T-cell (primary cell): ENCODE data around the gene SHISA2. TPM values are rescaled to one million over a fixed set of nuclear protein-coding genes. Genes with fewer than 3 reads are reported as not detected.

Experiments used
- ATAC-seq, 4 experiments: fragments of 200-7000 bp in 3 of 4; fragments of 150-1000 bp in 1 of 4; cut with Tn5 transposase; replicated peaks in 1 of 4; 1 replicate in 3 of 4; 2 replicates in 1 of 4; pipeline ENCODE4 v1.10.0; 2021; ENCODE audit warnings: moderate library complexity in 3 of 4, mild to moderate bottlenecking in 2 of 4, moderate number of reproducible peaks in 1 of 4
- CTCF ChIA-PET, 2 donors: fragments of 300-600 bp; sonication (Branson Sonifier 250); formaldehyde crosslinking; loops; one replicate each; lab custom pipeline; 2022; ENCODE audit warnings: antibody characterized with exemption in 2 of 2; lab: Charles Lee
- POLR2A ChIA-PET, 2 donors: fragments of 300-600 bp; sonication (Branson Sonifier 250); formaldehyde crosslinking; loops; one replicate each; lab custom pipeline; 2022; ENCODE audit warnings: antibody characterized with exemption in 2 of 2; lab: Charles Lee
- DNase-seq, 35 experiments: peaks; one replicate each; pipeline versions ENCODE4 v3.0.0 to v3.0.0-alpha.2; 2013 to 2023
- H3K27ac ChIP-seq: one replicate; pipeline ENCODE4 v1.5.1; 2013; ENCODE audit warnings: low read length
- H3K27me3 ChIP-seq, 2 experiments: replicated peaks in 1 of 2; 1 replicate in 1 of 2; 2 replicates in 1 of 2; pipeline versions ENCODE4 v1.6.1 to v1.7.0; 2013; ENCODE audit warnings: low read length in 1 of 2, mixed read lengths in 1 of 2; ENCODE audit not compliant: control insufficient read depth in 2 of 2, insufficient read depth in 2 of 2; ENCODE audit errors: extremely low read depth in 1 of 2
- H3K36me3 ChIP-seq, 2 donors: 1 replicate in 1 of 2; 2 replicates in 1 of 2; pipeline versions ENCODE4 v1.6.1 to v1.7.0; 2013; ENCODE audit warnings: low read length in 1 of 2; ENCODE audit not compliant: control insufficient read depth in 2 of 2, insufficient read depth in 1 of 2; ENCODE audit errors: extremely low read depth in 1 of 2
- H3K4me1 ChIP-seq, 2 experiments: 1 replicate in 1 of 2; 2 replicates in 1 of 2; pipeline versions ENCODE4 v1.6.1 to v1.7.0; 2013; ENCODE audit warnings: low read length in 2 of 2, mixed read lengths in 1 of 2; ENCODE audit not compliant: insufficient read depth in 2 of 2, control insufficient read depth in 1 of 2; ENCODE audit errors: extremely low read depth in 1 of 2
- H3K4me3 ChIP-seq, 2 donors: 1 replicate in 1 of 2; 2 replicates in 1 of 2; pipeline versions ENCODE4 v1.5.1 to v1.7.0; 2013; ENCODE audit warnings: mild to moderate bottlenecking in 2 of 2, low read length in 1 of 2, moderate library complexity in 1 of 2; ENCODE audit not compliant: control insufficient read depth in 1 of 2; ENCODE audit errors: extremely low read depth in 1 of 2
- H3K9me3 ChIP-seq: 2 replicates; pipeline ENCODE4 v1.7.0; 2013
- H3K27ac Mint-ChIP-seq, 2 donors: one replicate each; pipeline ENCODE4 v1.8.0; 2020 to 2021; ENCODE audit warnings: mild to moderate bottlenecking in 2 of 2, mixed read lengths in 2 of 2
- H3K27me3 Mint-ChIP-seq, 2 donors: one replicate each; pipeline ENCODE4 v1.8.0; 2021 to 2022; ENCODE audit warnings: mixed read lengths in 2 of 2
- H3K36me3 Mint-ChIP-seq: one replicate; pipeline ENCODE4 v1.8.0; 2021; ENCODE audit warnings: mixed read lengths
- H3K4me1 Mint-ChIP-seq, 3 donors: one replicate each; pipeline ENCODE4 v1.8.0; 2020 to 2022; ENCODE audit warnings: mixed read lengths in 3 of 3, mild to moderate bottlenecking in 1 of 3
- H3K4me3 Mint-ChIP-seq, 3 donors: one replicate each; pipeline ENCODE4 v1.8.0; 2020 to 2022; ENCODE audit warnings: mild to moderate bottlenecking in 3 of 3, mixed read lengths in 3 of 3, moderate library complexity in 3 of 3
- H3K9me3 Mint-ChIP-seq, 3 donors: one replicate each; pipeline ENCODE4 v1.8.0; 2020 to 2022; ENCODE audit warnings: mixed read lengths in 3 of 3
- WGBS: methylation state at CpG from one replicate; pipeline ENCODE4 v1.1.5; 2013; ENCODE audit warnings: missing lambda C conversion rate; ENCODE audit not compliant: insufficient coverage; 5-methylcytosine and 5-hydroxymethylcytosine counted together
- total RNA-seq, 35 experiments: library from RNA in 6 of 35; stranded (reverse) in 6 of 35; fragments of 120-200 nt in 1 of 35; gene quantifications; one replicate each; pipeline versions ENCODE4 v1.2.1 to v1.2.4 and lab custom pipeline; 2013 to 2026

The SHISA2 gene
- total RNA-seq, 5 donors from 2014 or later (not counting 1 experiment from before 2014, with no cell fraction given) = 0.18 to 2.0 (median 0.47) TPM

GRCh38 chr13:26019881-26020870, 31.6 kb downstream of the SHISA2 start:
- ATAC-seq = no peak
- H3K27me3 Mint-ChIP-seq = peaks cover 0 to 3% of the 10 kb centered on the region in 2 donors
- ChIA-PET CTCF (no interaction called here), POLR2A (no interaction called here)
- Histone ChIP-seq H3K27ac (no peak overlapping the region), H3K36me3 (peaks cover 0 to 3% of the 10 kb centered on the region in 2 donors), H3K27me3 (peaks cover 0 to 3% of the 10 kb centered on the region in 2 experiments), H3K9me3 (no peaks in the 10 kb centered on the region), H3K4me3 (no peak overlapping the region), H3K4me1 (peaks cover 2 to 19% of the 10 kb centered on the region in 2 experiments)
- H3K9me3 Mint-ChIP-seq = peaks cover 0 to 3% (median 0%) of the 10 kb centered on the region in 3 donors
- H3K36me3 Mint-ChIP-seq = peaks cover 16% of the 10 kb centered on the region
- WGBS = 97% methylated on average over 15 of the region's 22 CpGs
- no peak overlapping the region for H3K27ac Mint-ChIP-seq
- no peak for DNase-seq
- no peak overlapping the region for H3K4me3 Mint-ChIP-seq
- H3K4me1 Mint-ChIP-seq = peaks cover 14 to 16% (median 16%) of the 10 kb centered on the region in 3 donors

- Histone ChIP-seq H3K36me3 (peaks cover 0 to 3% of the 10 kb centered on the region in 2 donors), H3K27ac (no peak overlapping the region), H3K4me3 (no peak overlapping the region), H3K4me1 (peaks cover 2 to 19% of the 10 kb centered on the region in 2 experiments), H3K9me3 (no peaks in the 10 kb centered on the region), H3K27me3 (peaks cover 0 to 3% of the 10 kb centered on the region in 2 experiments)
- Mint-ChIP-seq H3K9me3 (peaks cover 0 to 3% (median under 1%) of the 10 kb centered on the region in 3 donors), H3K27me3 (no peaks in the 10 kb centered on the region), H3K27ac (no peak overlapping the region), H3K36me3 (peaks cover 16% of the 10 kb centered on the region), H3K4me3 (no peak overlapping the region), H3K4me1 (peaks cover 14 to 24% (median 16%) of the 10 kb centered on the region in 3 donors)
- POLR2A ChIA-PET = no interaction called here
- DNase-seq (no peak), ATAC-seq (no peak)
- 94% methylated on average over 5 of the region's 7 CpGs for WGBS
- CTCF ChIA-PET = no interaction called here
Measured at GRCh38 chr13:26019251-26019650, 32.6 kb downstream of the SHISA2 start.

GRCh38 chr13:26017932-26018665, 33.7 kb downstream of the SHISA2 start:
- Histone ChIP-seq H3K27ac (no peak overlapping the region), H3K27me3 (peaks cover 0 to 3% of the 10 kb centered on the region in 2 experiments), H3K4me1 (peaks cover 2 to 21% of the 10 kb centered on the region in 2 experiments), H3K9me3 (no peaks in the 10 kb centered on the region), H3K36me3 (peaks cover 0 to 3% of the 10 kb centered on the region in 2 donors), H3K4me3 (no peak overlapping the region)
- peak overlapping the region in 1 of 2 donors; percentile 62 for H3K27ac Mint-ChIP-seq
- H3K27me3 Mint-ChIP-seq = no peaks in the 10 kb centered on the region
- peaks cover 16% of the 10 kb centered on the region for H3K36me3 Mint-ChIP-seq
- POLR2A ChIA-PET = interaction anchor here in 1 of 2 donors (0.6 kb wide), 1 partner anchor 46 kb away, joined by 6 read pairs; no protein-coding TSS in a partner anchor
- DNase-seq (no peak), ATAC-seq (peak in 2 of 4 experiments; percentile 24 to 28)
- peak overlapping the region in 1 of 3 donors; percentile 36 for H3K4me3 Mint-ChIP-seq
- WGBS = 89% methylated on average over 3 of the region's 6 CpGs
- peaks cover 14 to 32% (median 18%) of the 10 kb centered on the region in 3 donors for H3K4me1 Mint-ChIP-seq
- CTCF ChIA-PET = no interaction called here
- H3K9me3 Mint-ChIP-seq = peaks cover 0 to 4% (median 3%) of the 10 kb centered on the region in 3 donors

- H3K9me3 ChIP-seq = no peaks in the 10 kb centered on the region
- no peak overlapping the region for H3K27ac ChIP-seq
- H3K4me3 Mint-ChIP-seq = peak overlapping the region in 1 of 3 donors; percentile 36
- ATAC-seq (peak; percentile 73 to 93 (median 86)), DNase-seq (peak in 14 of 35 experiments; percentile 5 to 42 (median 18))
- H3K4me1 ChIP-seq = peaks cover 2 to 26% of the 10 kb centered on the region in 2 experiments
- CTCF ChIA-PET = no interaction called here
- H3K4me3 ChIP-seq = no peak overlapping the region
- peaks cover 16% of the 10 kb centered on the region for H3K36me3 Mint-ChIP-seq
- H3K4me1 Mint-ChIP-seq = peaks cover 17 to 35% (median 22%) of the 10 kb centered on the region in 3 donors
- H3K9me3 Mint-ChIP-seq = peaks cover 0 to 4% (median 3%) of the 10 kb centered on the region in 3 donors
- no peaks in the 10 kb centered on the region for H3K27me3 ChIP-seq
- POLR2A ChIA-PET = interaction anchor here in 1 of 2 donors (0.5 kb wide), 1 partner anchor 225 kb away, joined by 5 read pairs; no protein-coding TSS in a partner anchor
- peak overlapping the region in 1 of 2 donors; percentile 62 for H3K27ac Mint-ChIP-seq
- no peaks in the 10 kb centered on the region for H3K27me3 Mint-ChIP-seq
- WGBS = 81% methylated on average over 9 of the region's 9 CpGs
- H3K36me3 ChIP-seq = peaks cover 0 to 3% of the 10 kb centered on the region in 2 donors
Measured at GRCh38 chr13:26017196-26017921, 34.5 kb downstream of the SHISA2 start.

GRCh38 chr13:26016189-26016588, 35.6 kb downstream of the SHISA2 start:
- Mint-ChIP-seq H3K4me3 (no peak overlapping the region), H3K27me3 (no peaks in the 10 kb centered on the region), H3K4me1 (peaks cover 24 to 35% (median 27%) of the 10 kb centered on the region in 3 donors), H3K9me3 (peaks cover 0 to 4% (median 3%) of the 10 kb centered on the region in 3 donors), H3K36me3 (peaks cover 15% of the 10 kb centered on the region), H3K27ac (no peak overlapping the region)
- H3K27me3 ChIP-seq = no peaks in the 10 kb centered on the region
- POLR2A ChIA-PET = interaction anchor here in 1 of 2 donors (0.7 kb wide), 1 partner anchor 96 kb away, joined by 3 read pairs; no protein-coding TSS in a partner anchor
- no peak overlapping the region for H3K27ac ChIP-seq
- H3K4me3 ChIP-seq = no peak overlapping the region
- no peak for ATAC-seq
- H3K4me1 ChIP-seq = peaks cover 4 to 36% of the 10 kb centered on the region in 2 experiments
- DNase-seq = no peak
- no peaks in the 10 kb centered on the region for H3K9me3 ChIP-seq
- CTCF ChIA-PET = no interaction called here
- H3K36me3 ChIP-seq = no peaks in the 10 kb centered on the region
- WGBS = no CpG with 5 or more reads among the region's 6 CpGs
